ENCODE data around the gene AGAP1. TPM values are rescaled to one million over a fixed set of nuclear protein-coding genes. Genes with fewer than 3 reads are reported as not detected.

AGAP1 gene
- polyA plus RNA-seq, 1 experiment, result 12.4 TPM

DNA sequence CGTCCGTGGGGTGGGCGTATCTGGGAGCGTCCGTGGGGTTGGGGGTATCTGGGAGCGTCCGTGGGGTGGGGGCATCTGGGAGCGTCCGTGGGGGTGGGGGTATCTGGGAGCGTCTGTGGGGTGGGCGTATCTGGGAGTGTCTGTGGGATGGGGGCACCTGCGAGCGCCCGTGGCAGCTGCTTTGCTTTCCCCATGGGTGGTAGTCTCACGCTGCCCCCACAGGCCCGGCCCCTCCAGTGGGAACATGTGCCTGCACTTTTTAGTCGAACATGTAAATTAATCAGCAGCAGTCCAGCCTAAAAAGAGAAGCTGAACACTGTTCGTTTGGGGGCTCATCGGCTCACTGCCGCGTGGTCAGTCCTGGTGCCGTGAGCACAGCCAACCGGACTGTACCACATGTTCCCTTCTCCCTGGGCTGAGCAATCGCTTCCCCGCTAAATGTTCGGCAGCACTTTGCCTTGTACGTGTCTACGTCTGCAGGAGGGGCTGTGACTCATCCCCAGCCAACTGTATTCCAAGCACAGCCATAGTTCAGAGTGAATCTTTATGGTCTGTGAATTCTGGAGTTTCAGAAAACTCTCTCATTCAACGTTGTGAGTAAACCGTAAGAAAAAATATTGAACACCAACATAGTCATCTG is 271.5 kb downstream of the AGAP1 start:
- no peaks in the 10 kb centered on the region for H3K9me3 ChIP-seq (ENCODE audit: control insufficient read depth, insufficient read depth, low read length)
- H3K4me3 ChIP-seq (ENCODE audit: low read depth, low read length), result no peak overlapping the region
- no peak overlapping the region for H3K27ac ChIP-seq (ENCODE audit: low read depth, low read length)
- ChIA-PET POLR2A (no interaction called here), CTCF (interaction anchor here (0.7 to 5.0 kb wide), 21 partner anchors 10 to 417 kb away, joined by 3 to 67 read pairs (median 6); no protein-coding TSS in a partner anchor)
- DNase-seq (ENCODE audit: low read depth, low spot score), result peak; percentile 15
- TF ChIP-seq, protein P1, sequence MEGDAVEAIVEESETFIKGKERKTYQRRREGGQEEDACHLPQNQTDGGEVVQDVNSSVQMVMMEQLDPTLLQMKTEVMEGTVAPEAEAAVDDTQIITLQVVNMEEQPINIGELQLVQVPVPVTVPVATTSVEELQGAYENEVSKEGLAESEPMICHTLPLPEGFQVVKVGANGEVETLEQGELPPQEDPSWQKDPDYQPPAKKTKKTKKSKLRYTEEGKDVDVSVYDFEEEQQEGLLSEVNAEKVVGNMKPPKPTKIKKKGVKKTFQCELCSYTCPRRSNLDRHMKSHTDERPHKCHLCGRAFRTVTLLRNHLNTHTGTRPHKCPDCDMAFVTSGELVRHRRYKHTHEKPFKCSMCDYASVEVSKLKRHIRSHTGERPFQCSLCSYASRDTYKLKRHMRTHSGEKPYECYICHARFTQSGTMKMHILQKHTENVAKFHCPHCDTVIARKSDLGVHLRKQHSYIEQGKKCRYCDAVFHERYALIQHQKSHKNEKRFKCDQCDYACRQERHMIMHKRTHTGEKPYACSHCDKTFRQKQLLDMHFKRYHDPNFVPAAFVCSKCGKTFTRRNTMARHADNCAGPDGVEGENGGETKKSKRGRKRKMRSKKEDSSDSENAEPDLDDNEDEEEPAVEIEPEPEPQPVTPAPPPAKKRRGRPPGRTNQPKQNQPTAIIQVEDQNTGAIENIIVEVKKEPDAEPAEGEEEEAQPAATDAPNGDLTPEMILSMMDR (IDR thresholded peaks at IDR 0.05; ENCODE audit: low read depth, low read length), result no peak
- H3K27me3 ChIP-seq (ENCODE audit: control insufficient read depth, insufficient read depth, low read length), result no peaks in the 10 kb centered on the region

DNA sequence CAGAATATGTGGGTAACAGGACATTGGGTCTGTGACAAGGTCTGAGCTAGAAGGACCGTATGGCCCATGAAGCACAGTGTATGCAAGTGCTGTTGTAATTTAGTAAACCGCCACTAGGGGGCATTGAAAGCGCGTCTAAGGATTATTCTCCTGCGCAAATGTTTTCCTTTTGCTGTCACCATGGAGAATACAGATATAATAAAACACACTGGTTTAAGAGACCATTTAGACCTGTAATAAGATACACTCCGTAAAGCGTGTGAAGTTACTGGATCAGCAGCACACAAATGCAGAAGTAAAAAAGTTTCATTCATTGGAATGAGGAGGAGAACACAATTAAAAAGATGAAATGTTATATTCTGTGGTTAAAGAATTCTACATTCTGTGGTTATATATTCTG is 272.4 kb downstream of the AGAP1 start:
- TF ChIP-seq, protein P1 (IDR thresholded peaks at IDR 0.05; ENCODE audit: low read depth, low read length), result peak; percentile 87
- POLR2A ChIA-PET, result interaction anchor here (0.7 kb wide), 1 partner anchor 414 kb away, joined by 4 read pairs; no protein-coding TSS in a partner anchor
- CTCF ChIA-PET, result interaction anchor here (0.5 to 5.0 kb wide), 30 partner anchors 9 to 1307 kb away, joined by 3 to 67 read pairs (median 4); no protein-coding TSS in a partner anchor
- Histone ChIP-seq H3K27me3 (ENCODE audit: control insufficient read depth, insufficient read depth, low read length) (no peaks in the 10 kb centered on the region), H3K9me3 (ENCODE audit: control insufficient read depth, insufficient read depth, low read length) (no peaks in the 10 kb centered on the region), H3K4me3 (ENCODE audit: low read depth, low read length) (no peak overlapping the region), H3K27ac (ENCODE audit: low read depth, low read length) (no peak overlapping the region)
- peak; percentile 57 for DNase-seq (ENCODE audit: low read depth, low spot score)

DNA sequence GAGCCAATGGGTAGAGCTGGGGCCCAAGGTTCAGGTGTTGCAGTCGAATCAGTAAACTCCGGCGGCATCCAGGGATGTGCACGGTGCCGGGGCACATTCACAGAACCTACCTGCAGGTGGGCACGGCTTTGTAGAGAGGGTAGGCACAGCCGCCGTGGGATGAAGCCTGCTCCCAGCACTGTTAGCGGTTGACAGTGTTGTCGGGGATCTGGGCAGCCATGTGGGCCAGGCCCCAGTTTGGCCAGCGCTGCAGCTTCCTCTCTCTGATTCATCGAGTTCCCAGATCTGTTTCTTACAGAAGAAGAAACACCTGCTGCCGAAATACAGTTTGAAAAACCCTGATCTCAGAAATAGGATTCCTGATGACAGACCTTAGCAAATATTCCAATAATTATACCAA is 274.8 kb downstream of the AGAP1 start:
- no peak for DNase-seq (ENCODE audit: low read depth, low spot score)
- POLR2A ChIA-PET, result no interaction called here
- Histone ChIP-seq H3K9me3 (ENCODE audit: control insufficient read depth, insufficient read depth, low read length) (no peaks in the 10 kb centered on the region), H3K4me3 (ENCODE audit: low read depth, low read length) (no peak overlapping the region), H3K27ac (ENCODE audit: low read depth, low read length) (no peak overlapping the region), H3K27me3 (ENCODE audit: control insufficient read depth, insufficient read depth, low read length) (no peaks in the 10 kb centered on the region)
- CTCF ChIA-PET, result interaction anchor here (4.2 to 5.0 kb wide), 2 partner anchors 11 to 414 kb away, joined by 66 to 67 read pairs; no protein-coding TSS in a partner anchor
- TF ChIP-seq, protein P1 (IDR thresholded peaks at IDR 0.05; ENCODE audit: low read depth, low read length), result no peak

DNA sequence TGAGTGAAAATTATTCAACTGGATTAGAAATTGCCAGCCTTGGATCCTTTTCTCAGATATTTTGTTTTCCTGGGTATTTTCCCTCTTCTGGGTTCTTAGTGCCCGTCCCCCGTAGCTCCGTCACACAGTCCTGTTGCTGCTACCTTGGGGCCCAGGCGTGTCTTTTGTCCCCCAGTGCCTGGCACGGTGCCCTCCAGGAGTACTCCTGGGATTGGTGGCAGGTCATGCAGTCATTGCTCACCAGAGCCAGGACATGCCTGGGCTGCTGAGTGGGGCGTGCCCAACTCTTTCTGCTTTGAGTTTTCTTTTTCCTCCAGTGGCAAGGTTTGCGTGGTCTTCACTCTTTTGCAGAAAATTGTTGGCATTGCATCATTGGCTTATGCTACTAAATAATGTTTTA is 275.2 kb downstream of the AGAP1 start:
- POLR2A ChIA-PET, result no interaction called here
- CTCF ChIA-PET, result interaction anchor here (1.4 to 5.0 kb wide), 3 partner anchors 11 to 413 kb away, joined by 3 to 67 read pairs (median 66); no protein-coding TSS in a partner anchor
- Histone ChIP-seq H3K27me3 (ENCODE audit: control insufficient read depth, insufficient read depth, low read length) (no peaks in the 10 kb centered on the region), H3K4me3 (ENCODE audit: low read depth, low read length) (no peak overlapping the region), H3K9me3 (ENCODE audit: control insufficient read depth, insufficient read depth, low read length) (no peaks in the 10 kb centered on the region), H3K27ac (ENCODE audit: low read depth, low read length) (no peak overlapping the region)
- TF ChIP-seq, protein P1 (IDR thresholded peaks at IDR 0.05; ENCODE audit: low read depth, low read length), result no peak
- DNase-seq (ENCODE audit: low read depth, low spot score), result no peak

All from AG04450 (cell line).